ENCODE measurements around the gene NRXN3.

DNA sequence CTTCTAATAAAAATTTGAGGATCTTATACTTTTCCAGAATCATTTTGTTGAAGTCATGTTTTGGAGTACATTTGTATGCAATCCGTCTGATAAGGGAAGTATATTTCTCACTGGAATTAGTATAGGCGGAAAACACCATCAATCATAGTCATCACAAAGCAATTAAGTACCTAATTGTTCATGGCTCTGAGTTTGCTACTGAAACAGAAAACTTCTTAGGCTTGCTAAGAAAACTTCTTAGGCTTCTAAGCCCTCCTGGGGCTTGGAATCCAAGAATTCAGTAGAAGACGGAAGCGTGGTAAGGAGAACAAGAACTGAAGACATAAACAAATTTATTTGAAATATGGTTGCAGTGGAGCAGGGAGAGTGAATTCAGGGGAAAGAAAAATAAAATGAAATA is 1404.9 kb downstream of the NRXN3 start:
- TF ChIP-seq FOXK2 (IDR thresholded peaks at IDR 0.05) = no peak
- TF ChIP-seq HDGF (IDR thresholded peaks at IDR 0.05; ENCODE audit: borderline replicate concordance) = no peak

Measured in HEK293T (cell line).